IMR-90 (cell line): ENCODE measurements around the gene PTK6. TPM values are rescaled to one million over a fixed set of nuclear protein-coding genes. Genes with fewer than 3 reads are reported as not detected.

Experiments used
- ATAC-seq: fragments of 200-7000 bp; cut with Tn5 transposase; 2 replicates; pipeline ENCODE4 v1.9.1; 2020; ENCODE audit warnings: low read depth, mild to moderate bottlenecking, moderate library complexity
- BruUV-seq: library from RNA; stranded (reverse); fragments of 400-500 nt; replicated peaks from 2 replicates; lab custom pipeline; 2021; lab: Mats Ljungman, UMichigan
- CTCF ChIA-PET: fragments of 300-600 bp; formaldehyde crosslinking; extraction: SDS; loops from one replicate; lab custom pipeline; 2021; ENCODE audit warnings: antibody characterized with exemption; lab: Yijun Ruan, JAX
- POLR2A ChIA-PET: fragments of 300-600 bp; sonication (Branson Sonifier 250); formaldehyde crosslinking; loops from one replicate; lab custom pipeline; 2022; ENCODE audit warnings: antibody characterized with exemption; ENCODE audit not compliant: unreplicated experiment; lab: Charles Lee
- DNase-seq: peaks from one replicate; pipeline ENCODE4 v3.0.0; 2013
- H2AFZ ChIP-seq: replicated peaks from 2 replicates; pipeline ENCODE3; 2013; ENCODE audit warnings: low read length, mild to moderate bottlenecking; ENCODE audit not compliant: poor library complexity
- H2AK5ac ChIP-seq: 2 replicates; pipeline ENCODE4 v1.6.1; 2013; ENCODE audit warnings: low read depth, low read length, inconsistent platforms
- H2AK9ac ChIP-seq: replicated peaks from 2 replicates; pipeline ENCODE3; 2013; ENCODE audit warnings: mild to moderate bottlenecking, low read depth, low read length, moderate library complexity; ENCODE audit not compliant: poor library complexity
- H2BK120ac ChIP-seq: 2 replicates; pipeline ENCODE4 v1.6.1; 2013; ENCODE audit warnings: low read depth, low read length, inconsistent platforms
- H2BK15ac ChIP-seq: 3 replicates; pipeline ENCODE4 v1.6.1; 2013; ENCODE audit warnings: low read depth, low read length, inconsistent platforms
- H2BK20ac ChIP-seq: 2 replicates; pipeline ENCODE4 v1.6.1; 2013; ENCODE audit warnings: low read depth, mild to moderate bottlenecking, inconsistent platforms, low read length, moderate library complexity
- H2BK5ac ChIP-seq: 2 replicates; pipeline ENCODE4 v1.6.1; 2013; ENCODE audit warnings: mild to moderate bottlenecking, low read depth, low read length, inconsistent platforms; ENCODE audit not compliant: poor library complexity, severe bottlenecking
- H3K14ac ChIP-seq: replicated peaks from 2 replicates; pipeline ENCODE4 v1.6.1; 2013; ENCODE audit warnings: low read depth, low read length, inconsistent platforms
- H3K18ac ChIP-seq: 2 replicates; pipeline ENCODE4 v1.6.1; 2013; ENCODE audit warnings: low read depth, low read length, control low read depth
- H3K23ac ChIP-seq: 2 replicates; pipeline ENCODE4 v1.6.1; 2013; ENCODE audit warnings: low read depth, low read length, inconsistent platforms
- H3K27ac ChIP-seq: 2 replicates; pipeline ENCODE4 v1.5.1; 2013; ENCODE audit warnings: mild to moderate bottlenecking, control low read depth, low read length; ENCODE audit not compliant: insufficient read depth
- H3K27me3 ChIP-seq: 2 replicates; pipeline ENCODE4 v1.6.1; 2013; ENCODE audit warnings: low read length; ENCODE audit not compliant: control insufficient read depth, insufficient read depth
- H3K36me3 ChIP-seq: 2 replicates; pipeline ENCODE4 v1.6.1; 2013; ENCODE audit warnings: low read length, mixed read lengths; ENCODE audit not compliant: control insufficient read depth, insufficient read depth
- H3K4ac ChIP-seq: 2 replicates; pipeline ENCODE4 v1.6.1; 2013; ENCODE audit warnings: low read depth, low read length, inconsistent platforms
- H3K4me1 ChIP-seq: 2 replicates; pipeline ENCODE4 v1.6.1; 2013; ENCODE audit warnings: low read length, mixed read lengths; ENCODE audit not compliant: control insufficient read depth, insufficient read depth
- H3K4me2 ChIP-seq: 2 replicates; pipeline ENCODE4 v1.6.1; 2013; ENCODE audit warnings: low read depth, mild to moderate bottlenecking, control low read depth, low read length, moderate library complexity
- H3K4me3 ChIP-seq: 2 replicates; pipeline ENCODE4 v1.5.1; 2013; ENCODE audit warnings: low read depth, mild to moderate bottlenecking, control low read depth, low read length, moderate library complexity; ENCODE audit not compliant: insufficient read depth
- H3K56ac ChIP-seq: 2 replicates; pipeline ENCODE4 v1.6.1; 2013; ENCODE audit warnings: low read length, inconsistent platforms; ENCODE audit not compliant: insufficient read depth; ENCODE audit errors: extremely low read depth
- H3K79me1 ChIP-seq, 2 experiments: 2 replicates each; pipeline ENCODE4 v1.6.1; 2013; ENCODE audit warnings: low read length in 2 of 2, inconsistent platforms in 1 of 2, low read depth in 1 of 2
- H3K9ac ChIP-seq: 2 replicates; pipeline ENCODE4 v1.6.1; 2013; ENCODE audit warnings: low read depth, low read length, control low read depth
- H3K9me1 ChIP-seq: 2 replicates; pipeline ENCODE4 v1.6.1; 2013; ENCODE audit warnings: low read length, inconsistent platforms; ENCODE audit not compliant: insufficient read depth
- H3K9me3 ChIP-seq: 2 replicates; pipeline ENCODE4 v1.6.1; 2013; ENCODE audit warnings: low read length; ENCODE audit not compliant: control insufficient read depth, insufficient read depth
- H4K20me1 ChIP-seq: 2 replicates; pipeline ENCODE4 v1.6.1; 2013; ENCODE audit warnings: low read length, inconsistent platforms; ENCODE audit not compliant: insufficient read depth
- H4K5ac ChIP-seq: 2 replicates; pipeline ENCODE4 v1.6.1; 2013; ENCODE audit warnings: mild to moderate bottlenecking, low read depth, low read length, control low read depth
- H4K8ac ChIP-seq, 2 experiments: 2 replicates each; pipeline ENCODE4 v1.6.1; 2013; ENCODE audit warnings: low read depth in 2 of 2, low read length in 2 of 2, control low read depth in 1 of 2, inconsistent platforms in 1 of 2
- H4K91ac ChIP-seq: 2 replicates; pipeline ENCODE4 v1.6.1; 2013; ENCODE audit warnings: low read depth, low read length, inconsistent platforms; ENCODE audit not compliant: insufficient read depth
- CEBPB ChIP-seq: IDR thresholded peaks from 2 replicates; pipeline ENCODE4 v1.6.1; 2012; ENCODE audit warnings: low read depth, low read length, improper control_type of control experiment
- MAZ ChIP-seq: IDR thresholded peaks from 2 replicates; pipeline ENCODE4 v1.6.1; 2012; ENCODE audit warnings: low read depth, mild to moderate bottlenecking, low read length, improper control_type of control experiment, moderate library complexity, borderline replicate concordance
- SMC3 ChIP-seq: fragments of 150-350 bp; IDR thresholded peaks from 2 replicates; pipeline ENCODE4 v1.6.1; 2016; ENCODE audit warnings: low read depth, mild to moderate bottlenecking, antibody characterized with exemption, low read length, moderate library complexity
- USF2 ChIP-seq: fragments of 150-350 bp; IDR thresholded peaks from 2 replicates; pipeline ENCODE4 v1.6.1; 2017; ENCODE audit warnings: mild to moderate bottlenecking, antibody characterized with exemption, low read length, low read depth
- whole genome bisulfite sequencing, 2 experiments: methylation state at CpG; one replicate each; pipeline versions ENCODE4 v1.1.5 to v1.1.7; 2013; ENCODE audit warnings: missing lambda C conversion rate in 2 of 2; ENCODE audit not compliant: insufficient read length in 1 of 2; ENCODE audit errors: extremely low coverage in 2 of 2; 5-methylcytosine and 5-hydroxymethylcytosine counted together
- dilution Hi-C: fragments of 300-500 bp; cut with HindIII; formaldehyde crosslinking; loops from one replicate; pipeline ENCODE4 v1.14.3; 2018; ENCODE audit warnings: low sequenced_read_pairs; ENCODE audit not compliant: unreplicated experiment
- in situ Hi-C: fragments of 300-500 bp; cut with MboI; formaldehyde crosslinking; loops from 3 replicates; pipeline ENCODE4 v1.14.3; 2019; ENCODE audit warnings: low sequenced_read_pairs, inconsistent platforms, mixed read lengths
- intact Hi-C: fragments of 100-400 bp; cut with micrococcal nuclease; formaldehyde crosslinking; loops from 2 replicates; pipeline ENCODE4 v1.10.0; 2022
- polyA plus RNA-seq, 3 experiments: library from polyadenylated mRNA; depleted of rRNA; stranded (reverse); fragments of >200 nt; gene quantifications; 2 replicates each; pipeline ENCODE4 v1.2.3, GENCODE V29; 2012; ENCODE audit warnings: low replicate concordance in 1 of 3
- total RNA-seq: library from RNA; depleted of rRNA; stranded (reverse); fragments of >200 nt; gene quantifications from 2 replicates; pipeline ENCODE4 v1.2.3, GENCODE V29; 2012

PTK6 gene
- total and polyA plus RNA-seq, 2 of the 4 experiments (the other 2 are of a cell fraction) = not detected

GRCh38 chr20:63549679-63550282 lies 12.6 kb upstream of the PTK6 start:
- ATAC-seq = no peak
- H4K8ac ChIP-seq = no peak overlapping the region

More at GRCh38 chr20:63549679-63550282, 12.6 kb upstream of the PTK6 start:
- no peak overlapping the region for H3K18ac ChIP-seq
- ChIA-PET CTCF (no interaction called here), POLR2A (no interaction called here)
- H3K4ac ChIP-seq = no peak overlapping the region
- H2AFZ ChIP-seq = no peak overlapping the region
- no peak overlapping the region for H4K91ac ChIP-seq
- dilution Hi-C loops (no loop called here), intact Hi-C loops (no loop called here), in situ Hi-C loops (no loop called here)
- no peak overlapping the region for H3K23ac ChIP-seq
- no peak for DNase-seq
- H2BK120ac ChIP-seq = no peak overlapping the region
- no TSS peak for BruUV-seq
- H3K9me1 ChIP-seq = no peaks in the 10 kb centered on the region
- H2BK15ac ChIP-seq = no peak overlapping the region
- no peaks in the 10 kb centered on the region for H3K79me1 ChIP-seq
- no peak overlapping the region for H3K27ac ChIP-seq
- no peak overlapping the region for H3K14ac ChIP-seq
- H3K9ac ChIP-seq = no peak overlapping the region
- TF ChIP-seq MAZ (no peak), SMC3 (no peak), USF2 (no peak), CEBPB (no peak)
- no peaks in the 10 kb centered on the region for H3K9me3 ChIP-seq
- H2BK20ac ChIP-seq = no peak overlapping the region
- no peak overlapping the region for H2AK5ac ChIP-seq
- H3K56ac ChIP-seq = no peak overlapping the region
- no peaks in the 10 kb centered on the region for H3K36me3 ChIP-seq
- H4K20me1 ChIP-seq = no peaks in the 10 kb centered on the region; the same call in 1 of the 2 replicates
- no peak overlapping the region for H3K4me3 ChIP-seq
- peak overlapping the region; percentile 42 for H2AK9ac ChIP-seq
- no peak overlapping the region for H4K5ac ChIP-seq
- no peak overlapping the region for H2BK5ac ChIP-seq
- H3K27me3 ChIP-seq = peaks cover 36% of the 10 kb centered on the region
- 77% methylated on average over 5 of the region's 18 CpGs; no CpG with 5 or more reads in 1 of the 2 experiments for WGBS, 2 experiments
- peaks cover 5% of the 10 kb centered on the region; the same call in 1 of the 2 replicates for H3K4me1 ChIP-seq
- H3K4me2 ChIP-seq = no peak overlapping the region
